Posterior vena cava (tissue), 2 donors: ENCODE measurements around the gene AMMECR1L. TPM values are rescaled to one million over a fixed set of nuclear protein-coding genes. Genes with fewer than 3 reads are reported as not detected.
"Not testable (repeated sequence)": the region's sequence is repeated elsewhere in the genome, so short reads cannot be mapped to it uniquely, and the experiment has no call there.

Experiments
- DNase-seq: peaks from one replicate; pipeline ENCODE4 v3.0.0-alpha.2; 2020; ENCODE audit warnings: low spot score
- intact Hi-C, 2 donors: fragments of 100-400 bp; cut with DNase I; formaldehyde crosslinking; loops; one replicate each; pipeline versions ENCODE4 v1.14.1 to v1.14.2; 2022 to 2023
- total RNA-seq, 2 donors: library from RNA; stranded (reverse); fragmentation: NEBNext Ultra II Directional; extraction: Animal tissue kit (Norgen Biotek cat#: 25700); gene quantifications; one replicate each; pipeline ENCODE4 v1.2.1, GENCODE V29; 2021
- donor health status: DM: yes; HTN: yes; CAD: no.
- donor health status: DM: yes; HTN: yes; CAD: no.

The AMMECR1L gene
- total RNA-seq, 2 donors from 2014 or later: 14.2 to 15.4 TPM

GRCh38 chr2:127890756-127891155 lies 5.0 kb upstream of the AMMECR1L start:
- DNase-seq: peak; percentile 67
- intact Hi-C loops: not testable (repeated sequence)

DNA sequence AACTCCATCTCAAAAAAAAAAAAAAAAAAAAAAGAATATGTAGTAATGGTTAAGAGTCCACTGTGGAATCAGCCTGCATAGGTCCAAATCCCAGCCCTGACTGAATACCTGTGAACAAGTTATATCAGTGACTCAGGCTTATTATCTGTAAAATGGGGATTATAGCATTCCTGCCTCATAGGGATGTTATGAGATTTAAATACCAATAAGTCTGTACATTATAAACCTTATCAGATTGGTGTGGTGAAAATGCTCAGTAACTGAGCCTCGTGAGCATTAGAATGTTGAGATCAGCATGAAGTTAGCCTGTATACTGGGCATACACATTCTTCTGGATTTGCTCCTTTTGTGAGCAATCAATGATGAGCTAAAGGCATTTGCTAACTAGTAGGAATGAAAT lies 3.0 kb upstream of the AMMECR1L start:
- DNase-seq: no peak
- intact Hi-C loops: no loop called here

DNA sequence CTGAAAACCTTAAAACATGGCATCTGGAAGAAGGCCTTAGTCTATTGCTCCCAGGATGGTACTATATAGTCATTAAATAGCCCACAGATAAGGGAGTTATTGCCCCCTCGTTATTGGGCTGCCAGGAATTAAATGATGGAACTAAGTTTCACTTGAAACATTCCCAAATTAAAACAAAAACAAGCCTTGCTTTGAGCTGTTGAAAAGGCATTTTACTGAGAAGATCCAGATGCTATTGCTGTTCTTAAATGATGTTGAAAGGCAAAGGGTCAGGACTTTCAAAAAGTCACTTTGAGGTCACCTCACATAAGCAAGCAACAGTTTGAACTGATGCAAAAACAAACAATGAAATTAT lies 2.0 kb upstream of the AMMECR1L start:
- intact Hi-C loops: no loop called here
- no peak for DNase-seq

GRCh38 chr2:127887082-127887775 lies 1.5 kb upstream of the AMMECR1L start:
- DNase-seq: no peak
- intact Hi-C loops: no loop called here

DNA sequence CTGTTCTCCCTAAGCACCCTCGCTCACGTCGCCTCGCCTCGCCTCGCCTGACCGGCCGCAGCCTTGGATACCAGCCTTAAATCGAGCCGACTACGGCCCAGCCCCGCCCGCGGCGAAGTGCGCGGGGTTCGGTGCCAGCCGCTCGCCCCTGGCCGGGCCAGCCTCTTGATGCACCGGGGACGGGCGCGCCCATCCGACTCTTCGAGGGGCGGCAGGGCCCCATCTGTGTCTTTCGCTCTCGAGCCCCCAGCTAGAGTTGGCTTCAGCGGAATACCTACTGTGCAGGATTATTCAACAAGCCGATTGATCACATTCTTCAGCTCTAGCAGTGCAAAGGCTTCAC lies 808 bp upstream of the AMMECR1L start:
- DNase-seq, intact Hi-C loops: not testable (repeated sequence)

- intact Hi-C loops: not testable (repeated sequence)
- peak; percentile 84 for DNase-seq
These were observed 655 bp downstream of the AMMECR1L start for GRCh38 chr2:127884861-127885740.

GRCh38 chr2:127884436-127884835 lies 1.3 kb downstream of the AMMECR1L start:
- intact Hi-C loops: no loop called here
- no peak for DNase-seq

DNA sequence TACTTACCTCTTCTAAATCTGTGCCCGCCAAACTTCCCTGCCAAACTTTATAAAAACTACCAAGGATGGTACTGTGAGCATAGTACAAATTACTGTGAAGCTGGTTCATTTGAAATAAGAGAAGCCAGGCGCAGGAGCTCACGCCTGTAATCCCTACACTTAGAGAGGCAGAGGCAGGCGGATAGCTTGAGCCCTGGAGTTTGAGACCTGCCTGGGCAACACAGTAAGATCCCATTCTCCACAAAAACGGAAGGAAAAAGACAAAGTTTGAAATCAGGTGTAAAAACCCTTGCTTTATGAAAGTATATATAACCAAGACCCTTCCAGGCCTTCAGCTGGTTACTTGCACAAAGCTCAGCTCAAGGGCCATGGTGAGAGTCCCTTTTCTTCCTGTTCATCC lies 5.9 kb downstream of the AMMECR1L start:
- no peak for DNase-seq
- intact Hi-C loops: loop anchor here in 1 of 2 donors (10.0 kb wide), 1 partner anchor 215 kb away; the partner anchor contains the start of gene UGGT1

GRCh38 chr2:127877626-127878025 lies 8.1 kb downstream of the AMMECR1L start:
- intact Hi-C loops: loop anchor here in 1 of 2 donors (10.0 kb wide), 1 partner anchor 217 kb away; the partner anchor contains the start of gene UGGT1
- no peak for DNase-seq

GRCh38 chr2:127877136-127877535 lies 8.6 kb downstream of the AMMECR1L start:
- intact Hi-C loops: loop anchor here in 1 of 2 donors (10.0 kb wide), 1 partner anchor 218 kb away; the partner anchor contains the start of gene UGGT1
- DNase-seq: no peak

DNA sequence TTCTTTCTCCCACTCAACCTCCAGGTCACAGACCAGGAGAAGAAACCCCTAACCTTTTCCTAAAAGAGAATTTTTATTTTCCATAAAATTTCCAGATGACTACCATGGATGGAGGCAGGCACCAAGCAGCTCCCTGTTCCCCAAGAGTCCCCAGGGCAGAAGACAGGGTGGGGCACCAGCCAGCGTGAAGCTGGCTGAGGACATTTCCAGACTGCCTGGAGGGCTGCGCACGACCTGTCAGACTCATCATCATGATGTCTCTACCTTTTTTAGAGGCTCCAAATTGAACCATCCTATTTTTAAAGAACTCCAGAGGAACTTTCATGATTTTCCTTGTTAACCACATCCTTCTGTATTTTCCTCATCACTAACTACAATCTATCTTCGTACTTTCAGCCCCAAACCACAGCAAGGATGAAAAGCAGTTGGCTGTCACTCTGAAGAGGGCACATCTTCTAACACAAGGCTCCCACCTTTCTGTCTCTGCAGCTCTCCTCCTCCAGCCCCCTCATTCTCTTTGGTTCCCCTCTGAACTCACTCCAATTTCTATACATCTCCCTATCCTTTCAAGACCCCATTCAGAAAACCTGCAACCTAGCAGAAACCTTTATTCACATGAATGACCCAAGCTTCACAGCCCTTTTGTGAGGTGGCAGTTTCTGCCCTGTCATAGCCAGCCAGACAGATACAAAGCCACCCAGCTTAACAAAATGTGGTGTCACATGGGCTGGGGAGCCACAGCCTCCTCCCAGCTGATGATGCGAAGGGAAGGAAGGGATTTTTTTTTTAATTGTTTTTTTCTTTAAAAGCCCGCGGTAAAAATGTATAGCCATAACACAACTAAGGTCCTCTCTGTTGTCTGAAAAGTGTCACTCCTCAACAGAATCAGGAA lies 11.1 kb downstream of the AMMECR1L start:
- no peak for DNase-seq

DNA sequence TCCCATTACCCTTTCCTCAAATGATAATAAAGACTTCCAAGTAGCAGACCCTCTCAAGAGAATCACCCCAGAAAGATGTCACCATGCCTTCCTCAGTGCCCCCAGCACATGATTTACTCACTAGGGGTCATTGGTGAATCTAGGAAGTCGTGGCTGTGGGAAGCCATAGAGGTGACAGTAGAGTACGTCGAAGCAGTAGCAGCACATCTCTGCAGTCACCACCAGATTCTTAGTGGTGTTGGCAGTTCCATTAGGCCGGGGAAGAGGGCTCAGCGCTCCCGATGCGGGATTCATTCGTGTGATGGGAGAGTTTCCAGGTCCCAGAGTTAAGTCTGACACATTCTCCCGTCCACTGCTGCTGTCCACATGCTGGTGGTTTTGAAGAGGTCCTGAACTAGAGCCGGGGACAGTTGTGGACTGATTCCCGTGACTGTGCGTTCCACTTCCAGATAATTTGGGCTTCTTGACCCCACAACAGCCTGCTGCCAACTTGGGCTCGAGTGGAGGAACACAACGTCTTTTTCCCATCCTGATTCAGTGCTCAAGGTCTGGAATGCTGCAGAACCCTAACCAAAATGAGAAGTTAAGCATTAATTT lies 12.0 kb downstream of the AMMECR1L start:
- intact Hi-C loops: loop anchor here in 1 of 2 donors (10.0 kb wide), 1 partner anchor 221 kb away; the partner anchor contains the start of gene UGGT1
- DNase-seq: no peak

More for the DNA sequence above, 11.1 kb downstream of the AMMECR1L start:
- intact Hi-C loops: loop anchor here in 1 of 2 donors (10.0 kb wide), 1 partner anchor 220 kb away; the partner anchor contains the start of gene UGGT1

GRCh38 chr2:127872354-127872753 lies 13.4 kb downstream of the AMMECR1L start:
- intact Hi-C loops: loop anchor here in 1 of 2 donors (10.0 kb wide), 1 partner anchor 222 kb away; the partner anchor contains the start of gene UGGT1
- DNase-seq: no peak

DNA sequence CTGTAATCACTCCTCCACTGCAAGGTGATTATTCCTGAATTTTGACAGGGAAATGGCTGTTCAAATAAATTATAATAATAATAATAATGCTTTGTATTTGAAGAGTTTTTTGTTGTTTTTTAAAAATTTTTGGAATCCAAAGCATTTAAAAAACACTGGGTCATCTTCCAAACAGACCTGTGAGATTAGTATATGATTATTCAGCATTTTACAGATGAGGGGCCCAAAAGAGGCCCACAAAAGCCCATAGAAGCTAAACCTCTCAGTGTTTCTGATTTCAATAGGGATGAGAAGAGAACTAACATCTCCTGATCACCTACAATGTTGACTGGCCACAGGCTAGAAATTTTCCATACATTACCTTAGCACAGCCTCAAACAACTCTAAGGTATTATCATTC lies 19.8 kb downstream of the AMMECR1L start:
- intact Hi-C loops: no loop called here
- DNase-seq: no peak

DNA sequence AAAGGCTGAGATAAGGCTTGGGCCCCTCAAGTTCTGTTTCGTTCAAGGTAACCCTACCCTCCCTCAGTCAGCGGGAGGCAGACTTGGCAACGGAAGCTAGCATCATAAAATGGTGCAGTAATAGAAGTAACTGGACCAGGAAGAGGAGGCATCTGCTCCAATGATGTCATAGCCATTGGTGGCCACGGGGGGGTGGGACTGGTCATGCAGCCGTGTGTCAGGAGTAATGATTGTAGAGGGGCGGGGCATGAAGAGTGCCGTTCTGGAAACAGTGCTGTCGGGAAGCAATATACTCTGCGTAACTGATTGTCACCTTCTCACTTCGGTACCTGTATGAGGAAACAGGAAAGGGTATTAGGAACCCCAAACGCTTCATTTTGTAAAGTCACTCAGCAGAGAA lies 20.9 kb downstream of the AMMECR1L start:
- intact Hi-C loops: no loop called here
- DNase-seq: no peak

GRCh38 chr2:127862228-127862627 lies 23.5 kb downstream of the AMMECR1L start:
- intact Hi-C loops: no loop called here

GRCh38 chr2:127860130-127860529 lies 25.6 kb downstream of the AMMECR1L start:
- intact Hi-C loops: no loop called here

More at GRCh38 chr2:127862228-127862627, 23.5 kb downstream of the AMMECR1L start:
- no peak for DNase-seq

DNA sequence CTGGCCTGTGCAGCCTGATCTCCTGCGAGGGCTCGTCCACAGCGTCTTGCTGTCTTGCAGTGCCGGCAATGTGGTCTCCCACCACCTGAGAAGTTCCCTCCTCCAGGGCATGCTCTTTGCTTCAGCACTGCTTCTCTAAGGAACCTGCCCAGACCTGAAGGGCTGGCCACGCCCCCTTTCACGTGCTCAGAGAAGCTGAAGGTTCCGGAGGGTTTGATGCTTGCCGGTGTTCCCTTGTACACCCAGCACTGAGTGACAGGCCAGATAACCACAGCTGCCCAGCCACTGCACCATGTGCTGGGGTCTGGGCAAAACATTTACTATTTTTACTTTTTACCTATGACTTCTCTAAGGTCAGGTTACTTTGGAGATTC lies 26.1 kb downstream of the AMMECR1L start:
- no peak for DNase-seq

More at GRCh38 chr2:127860130-127860529, 25.6 kb downstream of the AMMECR1L start:
- DNase-seq: no peak

More for the DNA sequence above, 26.1 kb downstream of the AMMECR1L start:
- intact Hi-C loops: no loop called here
